Measurements from ENCODE around the gene CCDC83. TPM values are rescaled to one million over a fixed set of nuclear protein-coding genes. Genes with fewer than 3 reads are reported as not detected.

The CCDC83 gene
- total and polyA plus RNA-seq, 4 donors, result not detected

DNA sequence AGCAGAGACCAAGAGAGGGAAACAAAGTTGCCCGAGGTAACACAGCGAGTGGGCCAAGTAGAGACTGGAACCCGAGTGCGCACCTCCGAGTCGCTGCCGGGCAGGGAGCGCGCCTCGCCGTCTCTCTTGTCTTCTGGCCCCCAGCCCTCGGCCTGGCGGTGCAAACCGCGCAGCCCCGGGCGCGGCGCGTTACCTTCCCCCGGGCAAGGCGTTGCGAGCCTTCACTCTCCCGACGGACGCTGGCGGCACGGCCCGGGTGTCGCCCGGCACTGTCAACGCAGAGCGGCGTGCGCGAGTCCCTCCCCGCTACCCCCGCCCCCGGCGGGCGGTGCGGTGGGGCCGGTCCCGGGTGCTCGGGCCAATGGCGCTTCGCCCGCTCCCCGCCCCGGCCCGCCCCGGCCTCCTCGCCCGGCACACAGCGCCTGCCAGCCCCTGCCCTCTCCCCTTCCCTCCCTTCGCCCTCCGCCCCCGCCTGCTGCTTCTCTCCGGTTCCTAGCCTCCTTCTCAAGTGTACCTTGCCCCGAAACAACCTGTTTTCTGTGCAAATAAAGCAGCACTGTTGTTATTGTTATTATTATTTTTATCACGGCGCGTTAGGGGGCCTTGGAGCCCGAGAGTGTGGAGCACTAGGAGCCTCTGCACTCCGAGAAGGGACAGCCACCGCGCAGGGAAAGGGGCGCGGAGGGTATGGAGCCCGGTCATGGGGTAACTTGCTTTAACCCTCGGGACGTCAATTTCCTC is 44.1 kb upstream of the CCDC83 start, which contains the start of gene SYTL2:
SYTL2 (minus strand) TSS at position 271 of the 741 bp plus-strand sequence. CDS start 53,416 bp downstream, outside the sequence.
- TF ChIP-seq, protein P1, sequence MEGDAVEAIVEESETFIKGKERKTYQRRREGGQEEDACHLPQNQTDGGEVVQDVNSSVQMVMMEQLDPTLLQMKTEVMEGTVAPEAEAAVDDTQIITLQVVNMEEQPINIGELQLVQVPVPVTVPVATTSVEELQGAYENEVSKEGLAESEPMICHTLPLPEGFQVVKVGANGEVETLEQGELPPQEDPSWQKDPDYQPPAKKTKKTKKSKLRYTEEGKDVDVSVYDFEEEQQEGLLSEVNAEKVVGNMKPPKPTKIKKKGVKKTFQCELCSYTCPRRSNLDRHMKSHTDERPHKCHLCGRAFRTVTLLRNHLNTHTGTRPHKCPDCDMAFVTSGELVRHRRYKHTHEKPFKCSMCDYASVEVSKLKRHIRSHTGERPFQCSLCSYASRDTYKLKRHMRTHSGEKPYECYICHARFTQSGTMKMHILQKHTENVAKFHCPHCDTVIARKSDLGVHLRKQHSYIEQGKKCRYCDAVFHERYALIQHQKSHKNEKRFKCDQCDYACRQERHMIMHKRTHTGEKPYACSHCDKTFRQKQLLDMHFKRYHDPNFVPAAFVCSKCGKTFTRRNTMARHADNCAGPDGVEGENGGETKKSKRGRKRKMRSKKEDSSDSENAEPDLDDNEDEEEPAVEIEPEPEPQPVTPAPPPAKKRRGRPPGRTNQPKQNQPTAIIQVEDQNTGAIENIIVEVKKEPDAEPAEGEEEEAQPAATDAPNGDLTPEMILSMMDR (IDR thresholded peaks at IDR 0.05; ENCODE audit: control extremely low read depth, extremely low read depth), result no peak
- H3K4me3 ChIP-seq, result peak within 1 kb of the TSS; percentile 27
- H3K4me1 ChIP-seq (ENCODE audit: control insufficient read depth in 5 of 5, insufficient read depth in 5 of 5, low read length in 5 of 5), result peaks cover 0 to 10% (median 6%) of the 10 kb centered on the region in 5 donors
- no peaks in the 10 kb centered on the region for H3K9me3 ChIP-seq (ENCODE audit: control insufficient read depth in 4 of 4, insufficient read depth in 3 of 4, low read length in 3 of 4)
- H3K27ac ChIP-seq (ENCODE audit: low read depth in 1 of 2, low read length in 1 of 2), result peak within 1 kb of the TSS in 1 of 2 donors; percentile 44
- peak; percentile 97 for ATAC-seq (ENCODE audit: insufficient read depth, low FRiP score)
- 0 to 1% methylated on average over 37 to 72 of the region's 72 CpGs for WGBS, 2 donors
- no peaks in the 10 kb centered on the region for H3K36me3 ChIP-seq (ENCODE audit: control insufficient read depth in 4 of 4, insufficient read depth in 4 of 4, low read length in 4 of 4)
- DNase-seq, result peak; percentile 65 to 82 (median 71)
- H3K9ac ChIP-seq (ENCODE audit: insufficient read depth in 1 of 2, low read length in 2 of 2), result peak within 1 kb of the TSS in 1 of 2 donors; percentile 85
- H3K27me3 ChIP-seq (ENCODE audit: control insufficient read depth in 3 of 3, insufficient read depth in 3 of 3, low read length in 2 of 3), result no peaks in the 10 kb centered on the region

DNA sequence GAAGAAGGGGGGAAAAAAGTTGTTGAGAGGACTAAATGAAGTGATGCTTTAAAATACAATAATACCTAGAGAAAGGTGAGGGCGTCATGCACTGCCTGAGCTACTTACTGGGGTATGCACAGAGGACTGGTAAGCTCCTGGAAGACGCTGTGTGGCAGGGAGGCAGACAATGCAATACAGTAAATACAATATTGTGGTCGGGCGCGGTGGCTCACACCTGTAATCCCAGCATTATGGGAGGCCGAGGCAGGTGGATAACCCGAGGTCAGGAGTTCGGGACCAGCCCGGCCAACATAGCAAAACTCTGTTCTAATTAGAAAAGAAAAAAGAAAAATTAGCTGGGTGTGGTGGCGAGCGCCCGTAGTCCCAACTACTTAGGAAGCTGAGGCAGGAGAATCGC is 43.6 kb upstream of the CCDC83 start:
- TF ChIP-seq, protein P1 (IDR thresholded peaks at IDR 0.05; ENCODE audit: control extremely low read depth, extremely low read depth), result no peak
- Histone ChIP-seq H3K9ac (ENCODE audit: insufficient read depth in 1 of 2, low read length in 2 of 2) (no peak overlapping the region), H3K4me3 (no peak overlapping the region), H3K27ac (ENCODE audit: low read depth in 1 of 2, low read length in 1 of 2) (no peak overlapping the region), H3K27me3 (ENCODE audit: control insufficient read depth in 3 of 3, insufficient read depth in 3 of 3, low read length in 2 of 3) (no peaks in the 10 kb centered on the region), H3K36me3 (ENCODE audit: control insufficient read depth in 4 of 4, insufficient read depth in 4 of 4, low read length in 4 of 4) (no peaks in the 10 kb centered on the region), H3K4me1 (ENCODE audit: control insufficient read depth in 5 of 5, insufficient read depth in 5 of 5, low read length in 5 of 5) (peaks cover 0 to 10% (median 6%) of the 10 kb centered on the region in 5 donors), H3K9me3 (ENCODE audit: control insufficient read depth in 4 of 4, insufficient read depth in 3 of 4, low read length in 3 of 4) (no peaks in the 10 kb centered on the region)
- no peak for ATAC-seq (ENCODE audit: insufficient read depth, low FRiP score)
- WGBS, 2 donors, result 84 to 85% methylated on average over 13 of the region's 13 CpGs
- no peak for DNase-seq

DNA sequence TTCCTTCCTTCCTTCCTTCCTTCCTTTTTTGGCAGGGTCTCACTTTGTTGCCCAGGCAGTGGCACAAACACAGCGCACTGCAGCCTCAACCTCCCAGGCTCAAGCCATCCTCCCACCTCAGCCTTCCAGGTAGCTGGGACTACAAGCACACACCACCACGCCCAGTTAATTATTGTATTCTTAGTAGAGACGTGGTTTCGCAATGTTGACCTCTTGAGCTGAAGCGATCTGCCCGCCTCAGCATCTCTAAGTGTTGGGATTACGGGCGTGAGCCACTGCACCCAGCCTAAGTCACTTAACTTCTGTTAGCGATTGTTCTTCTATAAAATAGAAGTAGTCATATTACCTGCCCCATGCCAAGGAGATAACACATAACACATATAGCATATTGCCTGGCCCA is 41.5 kb upstream of the CCDC83 start:
- ATAC-seq (ENCODE audit: insufficient read depth, low FRiP score) (no peak), DNase-seq (peak in 1 of 3 donors; percentile 35)
- 73 to 88% methylated on average over 9 of the region's 9 CpGs for WGBS, 2 donors
- no peaks in the 10 kb centered on the region for H3K9me3 ChIP-seq (ENCODE audit: control insufficient read depth in 4 of 4, insufficient read depth in 3 of 4, low read length in 3 of 4)
- H3K9ac ChIP-seq (ENCODE audit: insufficient read depth in 1 of 2, low read length in 2 of 2), result no peak overlapping the region
- TF ChIP-seq, protein P1 (IDR thresholded peaks at IDR 0.05; ENCODE audit: control extremely low read depth, extremely low read depth), result no peak
- peaks cover 0 to 10% (median 6%) of the 10 kb centered on the region in 5 donors for H3K4me1 ChIP-seq (ENCODE audit: control insufficient read depth in 5 of 5, insufficient read depth in 5 of 5, low read length in 5 of 5)
- H3K4me3 ChIP-seq, result no peak overlapping the region
- H3K36me3 ChIP-seq (ENCODE audit: control insufficient read depth in 4 of 4, insufficient read depth in 4 of 4, low read length in 4 of 4), result no peaks in the 10 kb centered on the region
- H3K27ac ChIP-seq (ENCODE audit: low read depth in 1 of 2, low read length in 1 of 2), result no peak overlapping the region
- H3K27me3 ChIP-seq (ENCODE audit: control insufficient read depth in 3 of 3, insufficient read depth in 3 of 3, low read length in 2 of 3), result no peaks in the 10 kb centered on the region

Measured in lung (tissue), 12 donors.